Omental fat pad (tissue), 4 donors: Measurements from ENCODE around the gene CREG2. TPM values are rescaled to one million over a fixed set of nuclear protein-coding genes. Genes with fewer than 3 reads are reported as not detected.

ENCODE experiments used
- ATAC-seq: fragments of 150-250 bp; one replicate; pipeline ENCODE4 v1.9.1; 2016; ENCODE audit warnings: mild to moderate bottlenecking, moderate library complexity; ENCODE audit not compliant: low FRiP score
- DNase-seq: peaks from one replicate; pipeline ENCODE4 v3.0.0-alpha.2; 2019; ENCODE audit warnings: low spot score
- total RNA-seq, 4 donors: library from RNA; depleted of rRNA; stranded (reverse); fragments of >200 nt; gene quantifications; one replicate each; pipeline ENCODE4 v1.1.0, GENCODE V29; 2016
- TF ChIP-seq, protein P1 (sequence below), 3 donors: fragments of 450-650 bp; IDR thresholded peaks; one replicate each; pipeline ENCODE4 v1.5.1; 2016 to 2017; ENCODE audit warnings: antibody characterized with exemption in 3 of 3, mild to moderate bottlenecking in 3 of 3, moderate library complexity in 2 of 3

Gene CREG2
- total RNA-seq, 4 donors from 2014 or later = 0.09 TPM; not detected in 3

DNA sequence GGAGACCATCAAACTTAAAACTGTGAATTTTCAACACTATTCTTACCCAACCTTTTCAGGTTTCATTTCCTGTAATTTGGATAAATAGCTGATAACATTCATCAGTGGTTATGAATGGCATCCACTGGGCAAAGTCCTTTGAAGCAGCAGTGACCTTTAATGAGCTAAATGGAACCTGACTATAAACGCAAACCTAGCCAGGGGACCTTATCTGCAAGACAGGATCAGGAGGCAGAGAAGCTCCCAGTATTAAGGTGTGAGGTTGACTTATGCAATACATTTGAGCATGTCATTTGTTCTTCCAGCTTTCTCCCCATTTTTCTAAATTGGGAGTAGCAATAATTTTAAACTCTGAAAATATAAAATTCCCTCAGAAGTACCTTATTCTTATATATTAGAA, 38.4 kb downstream of the CREG2 start:
- DNase-seq = no peak
- no peak for ATAC-seq
- TF ChIP-seq, protein P1, sequence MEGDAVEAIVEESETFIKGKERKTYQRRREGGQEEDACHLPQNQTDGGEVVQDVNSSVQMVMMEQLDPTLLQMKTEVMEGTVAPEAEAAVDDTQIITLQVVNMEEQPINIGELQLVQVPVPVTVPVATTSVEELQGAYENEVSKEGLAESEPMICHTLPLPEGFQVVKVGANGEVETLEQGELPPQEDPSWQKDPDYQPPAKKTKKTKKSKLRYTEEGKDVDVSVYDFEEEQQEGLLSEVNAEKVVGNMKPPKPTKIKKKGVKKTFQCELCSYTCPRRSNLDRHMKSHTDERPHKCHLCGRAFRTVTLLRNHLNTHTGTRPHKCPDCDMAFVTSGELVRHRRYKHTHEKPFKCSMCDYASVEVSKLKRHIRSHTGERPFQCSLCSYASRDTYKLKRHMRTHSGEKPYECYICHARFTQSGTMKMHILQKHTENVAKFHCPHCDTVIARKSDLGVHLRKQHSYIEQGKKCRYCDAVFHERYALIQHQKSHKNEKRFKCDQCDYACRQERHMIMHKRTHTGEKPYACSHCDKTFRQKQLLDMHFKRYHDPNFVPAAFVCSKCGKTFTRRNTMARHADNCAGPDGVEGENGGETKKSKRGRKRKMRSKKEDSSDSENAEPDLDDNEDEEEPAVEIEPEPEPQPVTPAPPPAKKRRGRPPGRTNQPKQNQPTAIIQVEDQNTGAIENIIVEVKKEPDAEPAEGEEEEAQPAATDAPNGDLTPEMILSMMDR (IDR thresholded peaks at IDR 0.05) = no peak

DNA sequence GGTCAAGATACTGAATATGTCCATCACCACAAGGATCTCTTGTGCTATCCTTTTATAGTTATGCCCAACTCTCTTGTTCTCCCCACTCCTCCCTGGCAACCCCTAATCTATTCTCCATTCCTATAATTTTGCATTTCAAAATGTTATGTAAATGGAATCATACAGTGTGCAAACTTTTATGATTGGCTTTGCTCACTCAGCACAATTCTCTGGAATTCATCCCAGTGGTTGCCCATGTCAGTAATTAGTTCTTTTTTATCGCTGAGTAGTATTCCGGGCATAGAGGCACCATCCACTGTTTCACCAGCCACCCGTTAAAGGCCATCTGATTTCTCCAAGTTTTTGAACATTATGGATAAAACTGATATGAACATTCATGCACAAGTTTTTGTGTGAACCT, 40.4 kb downstream of the CREG2 start:
- ATAC-seq = no peak
- TF ChIP-seq, protein P1 (IDR thresholded peaks at IDR 0.05) = no peak
- no peak for DNase-seq

DNA sequence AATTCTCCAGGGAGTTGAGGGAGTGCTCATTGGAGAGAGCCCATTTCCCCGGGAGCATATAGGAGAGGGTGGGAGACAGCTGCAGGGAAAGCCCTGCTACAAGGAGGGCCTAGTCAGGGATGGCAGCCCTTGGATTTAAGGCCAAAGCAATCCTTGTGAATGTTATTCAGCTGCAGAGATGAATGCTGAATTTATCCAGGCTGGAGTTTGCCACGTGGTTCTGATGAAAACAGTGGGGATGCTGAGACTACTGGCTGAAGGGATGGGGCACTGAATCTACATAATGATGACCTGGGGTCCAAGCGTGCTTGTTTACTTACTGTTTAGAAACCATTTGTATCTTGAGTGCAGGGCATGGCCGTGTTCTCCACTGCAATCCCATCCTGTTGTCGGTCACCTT, 43.2 kb downstream of the CREG2 start:
- TF ChIP-seq, protein P1 (IDR thresholded peaks at IDR 0.05) = no peak
- ATAC-seq (no peak), DNase-seq (no peak)

DNA sequence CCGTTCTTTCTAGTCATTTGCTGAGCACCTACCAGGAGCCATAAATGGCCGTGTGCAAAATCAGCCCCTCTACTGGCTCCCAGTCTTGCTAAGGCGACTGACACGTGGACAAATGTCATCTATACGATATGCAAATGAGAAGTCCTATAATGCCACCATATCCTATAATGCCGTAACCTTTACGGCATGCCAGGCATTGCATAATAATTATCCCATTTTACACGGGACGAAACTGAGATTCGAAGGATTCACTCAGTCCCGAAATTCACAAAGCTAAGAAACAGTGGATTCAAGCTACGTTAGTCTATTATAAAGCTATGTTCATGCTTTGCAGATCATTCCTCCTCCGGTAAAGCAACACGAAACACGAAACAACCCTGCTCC, 44.7 kb downstream of the CREG2 start:
- DNase-seq = no peak
- TF ChIP-seq, protein P1 (IDR thresholded peaks at IDR 0.05) = no peak
- ATAC-seq = no peak

DNA sequence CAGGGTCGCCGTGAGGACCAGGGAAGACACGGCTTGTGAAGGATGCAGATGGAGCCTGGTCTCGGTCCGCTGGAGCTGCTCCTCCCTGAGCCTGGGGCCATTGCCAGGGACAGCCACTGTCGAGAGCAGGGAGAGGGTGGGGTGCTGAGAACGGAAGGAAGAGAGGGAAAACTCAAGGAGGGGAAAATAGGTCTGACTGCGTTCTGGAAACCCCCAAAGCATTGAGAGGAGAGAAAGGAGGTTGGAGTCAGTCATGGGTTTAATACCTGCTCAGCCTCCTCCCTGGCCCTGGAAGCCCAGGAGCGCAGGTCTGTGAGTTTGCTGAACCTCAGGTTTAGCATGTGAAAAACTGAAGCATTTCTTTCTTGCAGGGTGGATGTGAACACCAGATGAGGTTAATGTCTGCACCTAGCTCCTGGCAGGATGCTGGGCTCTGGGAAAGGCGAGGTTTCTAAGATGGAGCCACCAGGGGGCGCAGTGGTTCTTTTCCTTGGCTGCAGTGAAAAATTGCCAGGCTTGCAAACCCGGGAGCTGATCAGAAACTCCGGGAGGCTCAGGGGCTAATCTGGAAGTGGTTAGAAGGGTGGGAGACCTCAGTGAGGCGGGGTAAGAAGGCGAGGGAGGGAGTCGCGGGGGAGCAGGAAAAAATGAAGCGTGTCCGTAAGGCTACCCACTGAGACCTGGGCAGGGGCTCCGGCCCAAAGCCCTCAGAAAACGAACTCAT, 45.2 kb downstream of the CREG2 start:
- DNase-seq (peak; percentile 73), ATAC-seq (peak; percentile 66)
- TF ChIP-seq, protein P1 (IDR thresholded peaks at IDR 0.05) = peak in 1 of 3 donors; percentile 10

DNA sequence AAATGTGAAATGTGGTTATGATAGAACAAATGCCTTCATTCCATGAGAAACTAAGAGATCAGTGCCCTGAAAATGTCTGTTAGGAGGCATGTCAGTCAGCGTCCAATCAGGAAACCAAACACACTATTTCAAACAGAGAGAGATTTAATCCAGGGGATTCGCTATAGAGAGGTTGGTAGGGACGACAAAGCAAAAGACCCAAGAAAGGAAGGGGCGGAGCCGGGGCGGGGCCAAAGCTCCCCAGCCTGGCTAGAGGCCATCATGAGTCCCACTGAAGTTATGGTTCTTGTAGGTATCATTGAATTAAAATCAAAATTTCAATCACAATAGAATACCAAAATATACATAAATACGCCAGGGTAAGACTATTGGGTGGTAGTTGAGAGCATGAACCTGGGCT, 45.9 kb downstream of the CREG2 start:
- TF ChIP-seq, protein P1 (IDR thresholded peaks at IDR 0.05) = no peak
- no peak for ATAC-seq
- no peak for DNase-seq

DNA sequence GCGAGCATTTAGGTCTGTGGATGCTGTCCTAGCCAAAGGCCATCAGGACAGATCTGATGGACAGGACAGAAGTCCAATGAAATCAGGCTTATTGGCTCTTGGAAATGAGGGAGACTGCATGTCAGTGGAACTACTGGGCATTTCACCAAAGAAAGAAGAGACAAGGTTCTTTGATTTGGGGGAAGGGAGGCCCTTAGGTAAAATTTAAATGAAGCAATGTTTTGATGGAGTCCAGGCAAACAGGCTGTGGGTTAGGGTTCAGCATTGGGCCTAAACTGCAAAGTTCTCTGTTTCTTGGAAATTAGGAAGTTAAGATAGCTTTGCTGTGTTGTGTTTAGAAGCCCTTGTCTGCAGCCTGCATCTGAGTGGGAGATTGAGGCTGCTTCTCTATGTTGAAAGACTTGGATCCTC, 47.2 kb downstream of the CREG2 start:
- DNase-seq = no peak
- TF ChIP-seq, protein P1 (IDR thresholded peaks at IDR 0.05) = no peak
- no peak for ATAC-seq
